Thymus (tissue), 14 donors: Measurements from ENCODE around the gene NCBP2. TPM values are rescaled to one million over a fixed set of nuclear protein-coding genes. Genes with fewer than 3 reads are reported as not detected.

Experiments
- DNase-seq, 9 donors: peaks; one replicate each; pipeline ENCODE4 v3.0.0-alpha.2; 2013; ENCODE audit warnings: low spot score in 9 of 9, low read depth in 6 of 9, missing footprints in 1 of 9
- H3K27ac ChIP-seq, 2 donors: one replicate each; pipeline ENCODE4 v1.5.1; 2013; ENCODE audit warnings: control low read depth in 1 of 2, low read depth in 1 of 2, low read length in 1 of 2, mild to moderate bottlenecking in 1 of 2, moderate library complexity in 1 of 2
- H3K27me3 ChIP-seq, 2 donors: one replicate each; pipeline ENCODE4 v1.5.1; 2013; ENCODE audit warnings: low read length in 1 of 2; ENCODE audit not compliant: control insufficient read depth in 2 of 2, insufficient read depth in 1 of 2
- H3K36me3 ChIP-seq, 2 donors: one replicate each; pipeline ENCODE4 v1.5.1; 2013; ENCODE audit warnings: low read length in 1 of 2, mild to moderate bottlenecking in 1 of 2, moderate library complexity in 1 of 2; ENCODE audit not compliant: control insufficient read depth in 2 of 2, insufficient read depth in 2 of 2
- H3K4me1 ChIP-seq, 2 donors: one replicate each; pipeline ENCODE4 v1.5.1; 2013; ENCODE audit warnings: low read length in 2 of 2; ENCODE audit not compliant: control insufficient read depth in 2 of 2, insufficient read depth in 2 of 2
- H3K4me3 ChIP-seq, 2 donors: one replicate each; pipeline ENCODE4 v1.5.1; 2013; ENCODE audit warnings: low read length in 2 of 2, control low read depth in 1 of 2, mild to moderate bottlenecking in 1 of 2
- H3K9me3 ChIP-seq, 2 donors: one replicate each; pipeline ENCODE4 v1.5.1; 2013; ENCODE audit warnings: low read length in 1 of 2, mild to moderate bottlenecking in 1 of 2; ENCODE audit not compliant: control insufficient read depth in 2 of 2, insufficient read depth in 1 of 2
- WGBS: extraction: QIAGEN DNeasy Blood & Tissue Kit; methylation state at CpG from one replicate; pipeline ENCODE4 v1.1.7; 2013; 5-methylcytosine and 5-hydroxymethylcytosine counted together
- long read RNA-seq, 10 donors: transcript quantifications; one replicate each; lab custom pipeline, GENCODE V29; 2026
- polyA plus RNA-seq: library from polyadenylated mRNA; stranded (reverse); fragments of 200-250 nt; gene quantifications from one replicate; pipeline ENCODE4 v1.2.3, GENCODE V29; 2013
- total RNA-seq: library from RNA; stranded (reverse); fragments of 120-200 nt; gene quantifications from one replicate; pipeline ENCODE4 v1.2.4, GENCODE V29; 2013
- donor health status: healthy.

Gene NCBP2
- total RNA-seq, result 46.6 TPM
- 77.5 TPM for polyA plus RNA-seq
- long read RNA-seq, donor 1, partial matches to known transcripts, result 0 of 2 reads
- long read RNA-seq, donor 1, other reads (novel, unspliced or antisense), result 0 of 2 reads
- long read RNA-seq, donor 2, result 0 reads
- long read RNA-seq, donor 3, transcript NCBP2-201 (4 exons, 2,169 nt), result major isoform, 33 of 47 reads
- long read RNA-seq, donor 3, transcript NCBP2-211 (3 exons, 1,096 nt), result minor isoform, 5 of 47 reads
- long read RNA-seq, donor 3, partial matches to known transcripts, result 0 of 47 reads
- long read RNA-seq, donor 3, other reads (novel, unspliced or antisense), result 0 of 47 reads
- long read RNA-seq, donor 4, full-length matches to known transcripts, result 14 of 14 reads
- long read RNA-seq, donor 4, partial matches to known transcripts, result 0 of 14 reads
- long read RNA-seq, donor 4, other reads (novel, unspliced or antisense), result 0 of 14 reads
- long read RNA-seq, donor 5, full-length matches to known transcripts, result 48 of 65 reads
- long read RNA-seq, donor 5, partial matches to known transcripts, result 17 of 65 reads
- long read RNA-seq, donor 5, other reads (novel, unspliced or antisense), result 0 of 65 reads
- long read RNA-seq, donor 6, full-length matches to known transcripts, result 28 of 45 reads
- long read RNA-seq, donor 6, partial matches to known transcripts, result 17 of 45 reads
- long read RNA-seq, donor 6, other reads (novel, unspliced or antisense), result 0 of 45 reads
- long read RNA-seq, donor 7, full-length matches to known transcripts, result 41 of 65 reads
- long read RNA-seq, donor 7, partial matches to known transcripts, result 24 of 65 reads
- long read RNA-seq, donor 7, other reads (novel, unspliced or antisense), result 0 of 65 reads
- long read RNA-seq, donor 8, full-length matches to known transcripts, result 16 of 16 reads
- long read RNA-seq, donor 8, partial matches to known transcripts, result 0 of 16 reads
- long read RNA-seq, donor 8, other reads (novel, unspliced or antisense), result 0 of 16 reads
- long read RNA-seq, donor 9, full-length matches to known transcripts, result 34 of 34 reads
- long read RNA-seq, donor 9, partial matches to known transcripts, result 0 of 34 reads
- long read RNA-seq, donor 9, other reads (novel, unspliced or antisense), result 0 of 34 reads
- long read RNA-seq, donor 10, transcript NCBP2-201 (4 exons, 2,169 nt), result major isoform, 11 of 16 reads
- long read RNA-seq, donor 10, partial matches to known transcripts, result 0 of 16 reads
- long read RNA-seq, donor 10, other reads (novel, unspliced or antisense), result 0 of 16 reads

DNA sequence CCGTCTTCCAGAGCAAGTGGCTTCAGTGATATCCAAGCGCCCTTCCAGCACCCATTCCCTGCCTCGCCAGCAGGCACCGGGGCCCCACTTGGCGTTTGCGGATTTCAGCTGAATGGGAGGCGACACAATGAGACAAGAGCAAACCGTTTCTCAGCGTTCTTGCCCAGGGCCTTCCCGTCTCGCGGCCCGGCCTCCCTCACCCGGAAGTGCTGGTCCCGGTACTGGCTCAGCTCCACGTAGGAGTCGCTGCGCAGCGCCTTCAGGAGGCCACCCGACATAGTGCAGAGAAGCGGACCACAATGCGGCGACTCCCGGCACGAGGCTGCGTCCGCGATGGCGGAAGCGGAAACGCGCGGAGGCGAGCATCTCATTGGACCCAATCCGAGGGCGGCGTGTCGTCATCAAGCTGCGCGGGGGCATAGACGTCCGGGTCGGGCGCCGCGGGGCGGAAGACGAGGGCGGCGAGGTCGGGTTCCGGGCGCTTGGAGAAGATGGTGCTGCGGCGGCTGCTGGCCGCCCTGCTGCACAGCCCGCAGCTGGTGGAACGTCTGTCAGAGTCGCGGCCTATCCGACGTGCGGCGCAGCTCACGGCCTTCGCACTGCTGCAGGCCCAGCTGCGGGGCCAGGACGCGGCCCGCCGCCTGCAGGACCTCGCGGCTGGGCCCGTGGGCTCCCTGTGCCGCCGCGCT lies at the start of gene NCBP2:
NCBP2 (minus strand) TSS at position 303 of the 689 bp plus-strand sequence; CDS start at position 278, 25 bp downstream.
- peaks cover 36 to 42% of the 10 kb centered on the region in 2 donors for H3K4me1 ChIP-seq
- WGBS, result under 1% methylated on average over 77 of the region's 77 CpGs
- H3K9me3 ChIP-seq, result no peaks in the 10 kb centered on the region
- H3K4me3 ChIP-seq, result peak within 1 kb of the TSS; percentile 87 to 97
- no peaks in the 10 kb centered on the region for H3K27me3 ChIP-seq
- peak; percentile 92 to 99 (median 98) for DNase-seq
- peak within 1 kb of the TSS; percentile 91 to 97 for H3K27ac ChIP-seq
- peaks cover 14 to 26% of the 10 kb centered on the region in 2 donors for H3K36me3 ChIP-seq

DNA sequence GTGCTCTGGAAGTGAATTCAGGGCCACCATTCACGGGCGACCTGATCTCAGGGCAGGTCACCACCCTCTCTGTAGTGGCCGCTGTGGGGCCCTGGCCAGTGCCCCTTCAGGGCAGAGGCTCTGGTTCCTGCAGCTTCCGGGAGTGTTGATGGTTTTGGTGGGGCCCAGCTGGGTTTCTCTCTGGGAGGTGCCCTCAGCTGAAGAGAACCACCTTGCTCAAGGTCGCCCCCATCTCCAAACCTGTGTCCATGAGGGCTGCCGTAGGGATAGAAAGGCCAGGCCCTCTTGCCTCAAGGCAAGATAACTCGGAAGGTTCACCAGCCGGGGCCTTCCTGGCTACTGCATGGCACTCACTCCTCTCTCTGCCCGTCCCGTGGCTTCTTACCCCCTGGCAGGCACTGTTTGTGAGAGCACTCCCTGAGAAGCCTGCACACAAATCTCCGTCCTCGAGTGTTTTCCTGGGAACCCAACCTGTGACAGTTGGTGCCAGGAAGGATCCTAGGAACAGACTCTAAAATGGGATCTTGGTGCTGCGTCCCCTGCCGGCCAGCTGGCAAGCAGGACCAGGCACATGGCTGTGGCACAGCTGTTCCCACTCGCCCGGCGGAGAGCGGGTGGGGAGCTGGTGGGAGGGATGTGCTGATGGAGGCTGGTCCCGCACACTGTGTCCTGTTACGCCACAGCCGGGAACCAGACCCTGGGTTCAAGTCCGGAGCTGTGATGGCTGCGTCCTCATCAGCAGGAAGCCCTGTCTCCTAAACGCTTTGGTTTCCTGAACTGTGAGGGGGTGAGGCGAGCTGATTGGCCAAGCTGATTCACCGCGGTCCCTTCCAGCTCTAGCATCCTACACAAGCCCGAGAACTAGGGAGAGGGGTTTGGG lies 49.5 kb upstream of the NCBP2 start:
- WGBS, result 97% methylated on average over 28 of the region's 28 CpGs
- H3K9me3 ChIP-seq, result no peaks in the 10 kb centered on the region
- no peak overlapping the region for H3K27ac ChIP-seq
- DNase-seq, result no peak
- H3K4me3 ChIP-seq, result no peak overlapping the region
- H3K36me3 ChIP-seq, result no peaks in the 10 kb centered on the region
- peaks cover 24 to 38% of the 10 kb centered on the region in 2 donors for H3K4me1 ChIP-seq
- H3K27me3 ChIP-seq, result no peaks in the 10 kb centered on the region

DNA sequence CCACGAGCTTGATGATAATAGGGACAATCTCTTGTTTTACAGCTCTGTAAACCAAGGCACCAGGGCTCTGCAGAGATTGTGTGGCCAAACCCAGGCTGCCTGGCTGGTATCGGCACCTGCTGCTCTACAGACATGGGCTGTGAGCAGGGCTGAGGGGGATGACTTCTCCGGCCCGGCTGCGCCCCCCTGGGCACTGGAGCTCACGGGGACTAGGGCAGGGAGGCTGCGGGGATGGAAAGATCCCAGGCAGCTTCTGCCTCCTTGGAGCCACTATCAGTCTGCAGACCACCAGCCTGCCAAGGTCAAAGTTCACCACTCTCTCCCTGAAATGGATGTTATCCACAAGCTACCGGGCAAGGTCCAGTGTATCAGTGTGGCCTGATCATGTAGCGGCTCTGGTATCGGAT lies 48.3 kb upstream of the NCBP2 start:
- DNase-seq, result no peak
- Histone ChIP-seq H3K4me1 (peaks cover 13 to 26% of the 10 kb centered on the region in 2 donors), H3K4me3 (no peak overlapping the region), H3K36me3 (no peaks in the 10 kb centered on the region), H3K27me3 (no peaks in the 10 kb centered on the region), H3K27ac (no peak overlapping the region), H3K9me3 (no peaks in the 10 kb centered on the region)
- 98% methylated on average over 10 of the region's 10 CpGs for WGBS

DNA sequence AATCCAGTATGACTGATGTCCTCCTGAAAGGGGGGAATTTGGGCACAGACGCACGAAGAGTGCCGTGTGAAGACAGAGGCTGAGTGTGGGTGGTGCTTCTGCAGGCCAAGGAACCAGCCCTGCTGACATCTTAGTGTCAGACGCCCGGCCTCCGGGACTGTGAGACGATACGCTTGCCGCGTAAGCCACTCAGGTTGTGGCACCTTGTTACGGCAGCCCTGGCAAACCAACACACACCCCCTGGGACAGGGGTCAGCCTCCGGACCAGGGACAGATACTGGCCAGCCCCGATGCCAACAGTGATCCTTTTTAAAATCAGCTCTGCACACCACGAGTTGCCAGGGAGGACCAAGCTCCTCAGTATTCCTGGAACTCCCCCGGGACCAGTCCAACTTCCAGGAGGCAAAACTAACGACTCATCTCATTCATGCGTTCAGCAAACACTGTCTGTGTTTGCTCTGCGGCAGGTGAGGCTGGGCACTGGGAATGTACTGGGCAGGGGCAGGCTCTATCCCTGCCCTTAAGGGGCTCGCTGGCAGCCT lies 47.5 kb upstream of the NCBP2 start:
- no peak for DNase-seq
- no peaks in the 10 kb centered on the region for H3K9me3 ChIP-seq
- no peak overlapping the region for H3K4me3 ChIP-seq
- no peaks in the 10 kb centered on the region for H3K27me3 ChIP-seq
- 96% methylated on average over 19 of the region's 19 CpGs for WGBS
- no peak overlapping the region for H3K27ac ChIP-seq
- no peaks in the 10 kb centered on the region for H3K36me3 ChIP-seq
- H3K4me1 ChIP-seq, result peaks cover 6 to 18% of the 10 kb centered on the region in 2 donors

DNA sequence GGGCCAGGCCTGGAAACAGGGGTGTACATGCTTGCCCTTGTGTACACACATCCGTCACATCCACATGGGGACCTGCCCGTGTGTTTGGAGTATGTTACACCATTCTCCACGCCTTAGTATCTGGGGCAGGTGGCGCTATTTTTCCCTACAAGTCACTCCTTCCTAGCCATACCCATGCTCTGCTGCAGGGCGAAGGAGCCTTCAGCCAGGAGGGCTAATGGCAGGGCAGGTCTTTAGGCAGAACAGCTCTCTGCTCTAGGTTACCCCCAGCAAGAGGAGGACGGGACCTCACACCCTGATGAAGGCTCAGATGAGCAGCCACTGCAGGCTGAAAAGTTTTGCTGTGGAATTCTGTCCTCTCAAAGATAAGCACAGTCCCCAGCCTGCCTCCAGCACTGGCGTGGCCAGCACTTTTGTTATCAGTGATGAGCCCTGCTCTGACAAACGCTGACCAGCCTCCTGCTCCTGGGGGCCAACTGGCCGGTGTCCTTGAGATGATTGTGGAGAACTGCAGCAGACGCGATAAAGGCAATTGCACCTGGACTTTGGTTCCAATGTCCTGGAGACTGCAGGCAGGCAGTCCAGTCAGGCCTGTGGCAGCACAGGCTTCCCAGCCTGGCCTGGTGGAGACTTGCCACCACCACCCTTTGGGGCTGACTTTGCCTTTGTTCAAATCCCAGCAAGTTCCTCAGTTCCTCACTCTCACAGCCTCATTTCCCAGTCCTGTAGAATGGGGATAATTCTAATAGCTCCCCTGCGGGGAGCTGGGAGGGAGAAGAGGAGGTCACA lies 46.1 kb upstream of the NCBP2 start:
- DNase-seq, result peak in 1 of 9 donors; percentile 38
- no peaks in the 10 kb centered on the region for H3K9me3 ChIP-seq
- no peak overlapping the region for H3K4me3 ChIP-seq
- 87% methylated on average over 12 of the region's 12 CpGs for WGBS
- H3K4me1 ChIP-seq, result peaks cover 0 to 6% of the 10 kb centered on the region in 2 donors
- no peak overlapping the region for H3K27ac ChIP-seq
- no peaks in the 10 kb centered on the region for H3K27me3 ChIP-seq
- H3K36me3 ChIP-seq, result no peaks in the 10 kb centered on the region

DNA sequence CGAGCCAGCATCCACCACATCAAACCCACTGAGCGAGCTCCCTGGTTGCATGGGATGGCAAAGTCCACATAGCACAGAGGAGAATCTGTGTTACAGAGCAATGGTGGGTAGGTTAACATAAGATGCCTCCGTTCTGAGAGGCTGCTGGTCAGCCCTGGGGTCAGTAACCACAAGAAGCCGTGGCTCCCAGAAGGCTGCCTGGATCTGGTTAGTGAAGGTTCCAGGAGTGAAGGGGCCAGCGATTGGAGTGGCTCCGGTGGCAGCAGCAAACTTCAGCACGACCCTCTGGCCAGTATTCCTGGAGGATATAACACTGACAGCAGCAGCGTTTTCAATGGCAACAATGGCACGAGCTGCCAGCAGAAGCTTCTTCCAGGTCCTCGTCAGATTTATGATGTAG lies 44.7 kb upstream of the NCBP2 start:
- H3K27me3 ChIP-seq, result no peaks in the 10 kb centered on the region
- no peak for DNase-seq
- no peak overlapping the region for H3K27ac ChIP-seq
- H3K9me3 ChIP-seq, result peaks cover 0 to 5% of the 10 kb centered on the region in 2 donors
- no peaks in the 10 kb centered on the region for H3K36me3 ChIP-seq
- WGBS, result 92% methylated on average over 10 of the region's 10 CpGs
- no peak overlapping the region for H3K4me3 ChIP-seq
- peaks cover 0 to 6% of the 10 kb centered on the region in 2 donors for H3K4me1 ChIP-seq
